DND-41 (cell line): Measurements from ENCODE around the gene ALG2.

Experiments
- ATAC-seq: fragments of 200-7000 bp; cut with Tn5 transposase; 3 replicates; pipeline ENCODE4 v1.9.1; 2021; ENCODE audit warnings: low read depth; ENCODE audit not compliant: insufficient read depth
- DNase-seq: peaks from one replicate; pipeline ENCODE4 v3.0.0-alpha.2; 2020
- H2AFZ ChIP-seq: 2 replicates; pipeline ENCODE4 v1.6.0; 2012; ENCODE audit warnings: low read depth, low read length
- H3K27ac ChIP-seq: 2 replicates; pipeline ENCODE4 v1.5.1; 2012; ENCODE audit warnings: low read length, inconsistent platforms
- H3K27me3 ChIP-seq: fragments of 200-600 bp; sonication (generic); 2 replicates; pipeline ENCODE4 v1.6.0; 2012; ENCODE audit warnings: low read length, mild to moderate bottlenecking, inconsistent platforms; ENCODE audit not compliant: insufficient read depth, poor library complexity
- H3K36me3 ChIP-seq: 2 replicates; pipeline ENCODE4 v1.5.1; 2012; ENCODE audit warnings: low read length, inconsistent platforms; ENCODE audit not compliant: insufficient read depth
- H3K4me1 ChIP-seq: 2 replicates; pipeline ENCODE4 v1.5.1; 2012; ENCODE audit warnings: mild to moderate bottlenecking, low read length; ENCODE audit not compliant: insufficient read depth
- H3K4me2 ChIP-seq: 2 replicates; pipeline ENCODE4 v1.6.0; 2012; ENCODE audit warnings: mild to moderate bottlenecking, moderate library complexity, low read length, inconsistent platforms; ENCODE audit not compliant: insufficient read depth
- H3K4me3 ChIP-seq, 2 experiments: fragments of 200-600 bp in 1 of 2; shearing (Covaris generic) in 1 of 2; 2 replicates each; pipeline ENCODE4 v1.5.1; 2012 to 2016; ENCODE audit warnings: inconsistent platforms in 2 of 2, low read length in 2 of 2, mild to moderate bottlenecking in 2 of 2, low read depth in 1 of 2, moderate library complexity in 1 of 2
- H3K79me2 ChIP-seq: 2 replicates; pipeline ENCODE4 v1.6.0; 2012; ENCODE audit warnings: low read length, inconsistent platforms; ENCODE audit not compliant: insufficient read depth
- H3K9ac ChIP-seq: 2 replicates; pipeline ENCODE4 v1.6.0; 2012; ENCODE audit warnings: low read depth, mild to moderate bottlenecking, inconsistent platforms, low read length, moderate library complexity
- H3K9me3 ChIP-seq: 2 replicates; pipeline ENCODE4 v1.5.1; 2012; ENCODE audit warnings: low read length, moderate library complexity, mild to moderate bottlenecking, inconsistent platforms; ENCODE audit not compliant: insufficient read depth, severe bottlenecking
- H4K20me1 ChIP-seq: 2 replicates; pipeline ENCODE4 v1.6.0; 2012; ENCODE audit warnings: low read length; ENCODE audit not compliant: insufficient read depth
- CTCF ChIP-seq: IDR thresholded peaks from 2 replicates; pipeline ENCODE4 v1.5.1; 2012; ENCODE audit warnings: borderline replicate concordance, low read length, moderate library complexity, mild to moderate bottlenecking; ENCODE audit not compliant: poor library complexity, severe bottlenecking; ENCODE audit errors: extremely low read depth
- EZH2 ChIP-seq: IDR thresholded peaks from 3 replicates; pipeline ENCODE4 v1.6.1; 2012; ENCODE audit warnings: borderline replicate concordance, low read depth, mild to moderate bottlenecking, moderate library complexity, low read length, inconsistent platforms; ENCODE audit not compliant: severe bottlenecking

Gene ALG2

GRCh38 chr9:99266255-99267023 lies 44.7 kb upstream of the ALG2 start:
- ATAC-seq: peak; percentile 96
- no peak overlapping the region for H3K9ac ChIP-seq
- H3K79me2 ChIP-seq: no peaks in the 10 kb centered on the region
- no peaks in the 10 kb centered on the region for H3K27me3 ChIP-seq
- no peaks in the 10 kb centered on the region for H4K20me1 ChIP-seq
- no peak for TF ChIP-seq EZH2
- TF ChIP-seq CTCF: peak; percentile 81
- no peak overlapping the region for H3K4me3 ChIP-seq
- no peak overlapping the region for H3K27ac ChIP-seq
- H3K36me3 ChIP-seq: no peaks in the 10 kb centered on the region
- no peaks in the 10 kb centered on the region for H3K9me3 ChIP-seq
- peaks cover 7% of the 10 kb centered on the region; the same call in 1 of the 2 replicates for H3K4me1 ChIP-seq
- peak overlapping the region; percentile 42; the same call in 1 of the 2 replicates for H3K4me2 ChIP-seq
- peak; percentile 73 for DNase-seq
- no peak overlapping the region for H2AFZ ChIP-seq

DNA sequence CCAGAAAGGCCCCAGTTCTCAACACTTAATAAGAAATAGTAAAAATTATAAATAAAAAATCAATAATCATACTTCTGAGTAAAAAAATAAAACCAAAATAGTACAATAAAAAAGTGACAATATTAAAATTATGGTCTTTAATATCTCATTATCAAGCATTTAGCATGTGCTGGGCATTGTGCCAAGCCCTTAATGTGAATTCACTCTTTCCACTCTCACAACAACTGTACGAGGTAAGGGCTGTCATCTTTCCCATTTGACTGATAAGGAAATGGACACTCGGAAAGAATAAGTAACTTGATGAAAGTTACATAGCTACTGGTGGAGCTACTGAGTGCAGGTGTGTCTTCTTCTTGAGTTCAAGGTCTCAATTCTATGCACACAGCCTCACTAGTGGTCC lies 43.9 kb upstream of the ALG2 start:
- Histone ChIP-seq H3K79me2 (no peaks in the 10 kb centered on the region), H3K36me3 (no peaks in the 10 kb centered on the region), H3K9me3 (no peaks in the 10 kb centered on the region), H2AFZ (no peak overlapping the region), H3K4me1 (peaks cover 7% of the 10 kb centered on the region; the same call in 1 of the 2 replicates), H3K27me3 (no peaks in the 10 kb centered on the region), H3K9ac (no peak overlapping the region), H4K20me1 (no peaks in the 10 kb centered on the region), H3K4me2 (no peak overlapping the region), H3K27ac (no peak overlapping the region), H3K4me3 (no peak overlapping the region)
- no peak for ATAC-seq
- DNase-seq: no peak
- TF ChIP-seq CTCF: no peak
- no peak for TF ChIP-seq EZH2

GRCh38 chr9:99264070-99264680 lies 42.4 kb upstream of the ALG2 start:
- H3K4me2 ChIP-seq: no peak overlapping the region
- H3K36me3 ChIP-seq: no peaks in the 10 kb centered on the region
- H3K27me3 ChIP-seq: no peaks in the 10 kb centered on the region
- no peak overlapping the region for H3K4me3 ChIP-seq
- no peak for ATAC-seq
- H3K9ac ChIP-seq: no peak overlapping the region
- TF ChIP-seq CTCF (peak; percentile 41), EZH2 (no peak)
- no peaks in the 10 kb centered on the region for H4K20me1 ChIP-seq
- H3K79me2 ChIP-seq: no peaks in the 10 kb centered on the region
- DNase-seq: peak; percentile 14
- H3K27ac ChIP-seq: no peak overlapping the region
- H3K9me3 ChIP-seq: no peaks in the 10 kb centered on the region
- H2AFZ ChIP-seq: no peak overlapping the region
- peaks cover 7% of the 10 kb centered on the region; the same call in 1 of the 2 replicates for H3K4me1 ChIP-seq
